Stimulated activated naive B cell treated with anti-CD40 and anti-IgM and Interleukin-4, amounts not matched to agents 10 μg/mL and 1 μg/mL and 100 μg/mL, for 72 hours (primary cell): ENCODE data around the gene TM9SF4.

Source experiments
- ATAC-seq, 2 donors: fragments of 150-1000 bp; cut with Tn5 transposase; replicated peaks; 2 replicates each; pipeline ENCODE4 v1.10.0; 2021; ENCODE audit warnings: moderate library complexity in 1 of 2
- DNase-seq: peaks from one replicate; pipeline ENCODE4 v3.0.0; 2021
- H3K27ac Mint-ChIP-seq: one replicate; pipeline ENCODE4 v1.8.0; 2022; ENCODE audit warnings: mild to moderate bottlenecking, mixed read lengths
- H3K27me3 Mint-ChIP-seq, 2 donors: one replicate each; pipeline ENCODE4 v1.8.0; 2022; ENCODE audit warnings: mixed read lengths in 2 of 2
- H3K36me3 Mint-ChIP-seq, 2 donors: one replicate each; pipeline ENCODE4 v1.8.0; 2022; ENCODE audit warnings: mixed read lengths in 2 of 2, mild to moderate bottlenecking in 1 of 2
- H3K4me1 Mint-ChIP-seq, 2 donors: one replicate each; pipeline ENCODE4 v1.8.0; 2022; ENCODE audit warnings: mixed read lengths in 2 of 2, mild to moderate bottlenecking in 1 of 2
- H3K4me3 Mint-ChIP-seq, 2 donors: one replicate each; pipeline ENCODE4 v1.8.0; 2022; ENCODE audit warnings: mild to moderate bottlenecking in 2 of 2, mixed read lengths in 2 of 2, moderate library complexity in 1 of 2
- H3K9me3 Mint-ChIP-seq, 2 donors: one replicate each; pipeline ENCODE4 v1.8.0; 2022; ENCODE audit warnings: mixed read lengths in 2 of 2, mild to moderate bottlenecking in 1 of 2

Gene TM9SF4

DNA sequence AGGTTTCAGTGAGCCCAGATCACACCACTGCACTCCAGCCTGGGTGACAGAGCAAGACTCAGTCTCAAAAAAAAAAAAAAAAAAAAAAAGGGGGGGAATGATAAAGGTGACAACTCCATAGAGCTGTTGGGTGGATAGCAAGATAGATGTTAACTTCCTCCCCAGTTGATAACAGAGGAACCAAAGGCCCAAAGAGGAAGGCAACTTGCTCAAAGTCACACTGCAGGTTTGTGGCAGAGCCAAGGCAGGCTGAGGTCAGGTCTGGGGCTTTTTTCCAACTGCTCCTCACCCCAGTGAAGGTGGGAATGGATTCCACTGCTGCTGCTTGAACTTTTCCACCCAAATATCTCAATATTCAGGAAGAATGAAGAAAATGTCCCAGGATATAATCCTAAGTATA, 30.7 kb upstream of the TM9SF4 start:
- Mint-ChIP-seq H3K4me1 (peaks cover 2 to 7% of the 10 kb centered on the region in 2 donors), H3K36me3 (peaks cover 5 to 9% of the 10 kb centered on the region in 2 donors), H3K9me3 (no peaks in the 10 kb centered on the region), H3K27ac (no peak overlapping the region), H3K27me3 (no peaks in the 10 kb centered on the region), H3K4me3 (no peak overlapping the region)
- no peak for DNase-seq
- ATAC-seq: no peak

GRCh38 chr20:32079655-32080109, 29.8 kb upstream of the TM9SF4 start:
- no peak overlapping the region for H3K27ac Mint-ChIP-seq
- H3K27me3 Mint-ChIP-seq: no peaks in the 10 kb centered on the region
- ATAC-seq: no peak
- H3K9me3 Mint-ChIP-seq: no peaks in the 10 kb centered on the region
- H3K36me3 Mint-ChIP-seq: peaks cover 5 to 9% of the 10 kb centered on the region in 2 donors
- H3K4me1 Mint-ChIP-seq: peaks cover 3 to 7% of the 10 kb centered on the region in 2 donors
- DNase-seq: no peak
- H3K4me3 Mint-ChIP-seq: no peak overlapping the region

GRCh38 chr20:32080783-32081182, 28.7 kb upstream of the TM9SF4 start:
- Mint-ChIP-seq H3K4me3 (no peak overlapping the region), H3K4me1 (peaks cover 3 to 7% of the 10 kb centered on the region in 2 donors), H3K36me3 (peaks cover 2 to 13% of the 10 kb centered on the region in 2 donors), H3K9me3 (no peaks in the 10 kb centered on the region), H3K27ac (no peak overlapping the region), H3K27me3 (no peaks in the 10 kb centered on the region)
- DNase-seq (no peak), ATAC-seq (no peak)

- peaks cover 0 to 3% of the 10 kb centered on the region in 2 donors for H3K4me1 Mint-ChIP-seq
- H3K27ac Mint-ChIP-seq: no peak overlapping the region
- H3K27me3 Mint-ChIP-seq: no peaks in the 10 kb centered on the region
- H3K9me3 Mint-ChIP-seq: no peaks in the 10 kb centered on the region
- ATAC-seq: no peak
- DNase-seq: no peak
- H3K36me3 Mint-ChIP-seq: peaks cover 2 to 4% of the 10 kb centered on the region in 2 donors
- H3K4me3 Mint-ChIP-seq: no peak overlapping the region
Observed at GRCh38 chr20:32083469-32083868, 26.0 kb upstream of the TM9SF4 start.

DNA sequence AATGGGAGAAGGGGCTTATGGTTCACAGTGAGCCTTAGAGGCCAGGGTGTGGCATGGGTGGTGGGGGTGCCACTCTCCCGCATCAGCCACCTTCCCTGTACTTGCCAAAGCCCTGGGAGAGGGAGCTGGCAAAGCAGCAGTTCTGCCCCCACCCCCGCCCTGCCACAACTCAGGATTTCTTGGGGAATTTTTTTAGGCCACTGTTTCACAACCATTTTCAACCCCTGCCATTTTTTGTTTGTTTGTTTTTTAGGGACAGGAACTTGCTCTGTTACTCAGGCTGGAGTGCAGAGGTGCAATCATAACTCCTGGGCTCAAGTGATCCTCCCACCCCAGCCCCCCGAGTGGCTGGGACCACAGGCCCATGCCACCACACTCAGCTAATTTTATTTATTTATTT, 22.4 kb upstream of the TM9SF4 start:
- ATAC-seq: no peak
- no peak overlapping the region for H3K27ac Mint-ChIP-seq
- H3K4me3 Mint-ChIP-seq: no peak overlapping the region
- peaks cover 5 to 6% of the 10 kb centered on the region in 2 donors for H3K4me1 Mint-ChIP-seq
- H3K36me3 Mint-ChIP-seq: peaks cover 7 to 8% of the 10 kb centered on the region in 2 donors
- H3K27me3 Mint-ChIP-seq: no peaks in the 10 kb centered on the region
- no peaks in the 10 kb centered on the region for H3K9me3 Mint-ChIP-seq
- no peak for DNase-seq

DNA sequence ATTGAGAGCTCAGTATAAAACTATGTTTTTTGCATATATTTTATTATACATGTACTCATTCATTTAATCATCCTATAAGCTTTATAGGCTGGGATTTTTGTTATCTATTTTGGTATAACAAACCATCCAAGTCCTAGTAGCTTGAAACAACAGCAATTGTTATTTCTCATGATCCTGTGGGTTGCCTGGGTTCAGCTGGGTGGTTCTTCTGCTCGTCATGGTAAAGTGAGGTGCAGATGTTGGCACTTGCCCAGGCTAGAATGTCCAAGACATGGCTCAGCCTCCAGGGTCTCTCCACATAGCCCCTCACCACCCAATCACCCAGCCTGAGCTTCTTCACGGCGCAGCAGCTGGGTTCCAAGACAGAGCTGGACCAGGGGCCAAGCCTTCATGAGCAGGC, 20.8 kb upstream of the TM9SF4 start:
- Mint-ChIP-seq H3K36me3 (peaks cover 7 to 8% of the 10 kb centered on the region in 2 donors), H3K27me3 (no peaks in the 10 kb centered on the region), H3K4me3 (no peak overlapping the region), H3K9me3 (no peaks in the 10 kb centered on the region), H3K4me1 (peaks cover 5 to 7% of the 10 kb centered on the region in 2 donors), H3K27ac (no peak overlapping the region)
- DNase-seq: no peak
- no peak for ATAC-seq

GRCh38 chr20:32089637-32090362, 19.7 kb upstream of the TM9SF4 start:
- H3K36me3 Mint-ChIP-seq: peaks cover 7 to 8% of the 10 kb centered on the region in 2 donors
- no peak overlapping the region for H3K27ac Mint-ChIP-seq
- DNase-seq (no peak), ATAC-seq (no peak)
- no peaks in the 10 kb centered on the region for H3K9me3 Mint-ChIP-seq
- no peak overlapping the region for H3K4me3 Mint-ChIP-seq
- H3K4me1 Mint-ChIP-seq: peaks cover 4 to 7% of the 10 kb centered on the region in 2 donors
- no peaks in the 10 kb centered on the region for H3K27me3 Mint-ChIP-seq

DNA sequence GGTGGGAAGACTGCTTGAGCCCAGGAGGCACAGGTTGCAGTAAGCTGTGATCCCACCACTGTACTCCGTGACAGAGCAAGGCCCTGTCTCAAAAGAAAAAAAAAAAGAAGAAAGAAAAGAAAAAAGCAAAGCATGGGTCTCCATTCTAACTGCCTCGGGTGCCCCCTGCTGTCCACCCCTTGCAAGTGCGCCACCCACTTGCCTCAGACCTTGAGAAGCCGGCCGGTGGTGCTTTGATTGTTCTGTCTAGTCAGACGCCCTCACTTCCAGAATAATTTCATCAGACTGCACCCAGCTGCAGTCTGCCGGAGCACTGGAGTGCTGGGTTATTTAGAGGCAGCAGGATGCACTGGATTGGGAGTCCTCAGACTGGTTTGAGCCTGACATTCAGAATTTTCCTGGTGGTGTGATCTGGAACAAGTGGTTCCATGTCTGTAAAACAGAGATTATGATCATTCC, 17.6 kb upstream of the TM9SF4 start:
- Mint-ChIP-seq H3K27me3 (no peaks in the 10 kb centered on the region), H3K36me3 (peaks cover 4 to 7% of the 10 kb centered on the region in 2 donors), H3K4me1 (peaks cover 2 to 7% of the 10 kb centered on the region in 2 donors), H3K27ac (no peak overlapping the region), H3K4me3 (no peak overlapping the region), H3K9me3 (no peaks in the 10 kb centered on the region)
- DNase-seq (peak; percentile 69), ATAC-seq (peak; percentile 91 to 93)

GRCh38 chr20:32098786-32099185, 10.7 kb upstream of the TM9SF4 start:
- Mint-ChIP-seq H3K4me3 (no peak overlapping the region), H3K36me3 (peaks cover 11 to 21% of the 10 kb centered on the region in 2 donors), H3K9me3 (no peaks in the 10 kb centered on the region), H3K27me3 (no peaks in the 10 kb centered on the region), H3K4me1 (no peaks in the 10 kb centered on the region), H3K27ac (no peak overlapping the region)
- ATAC-seq: no peak
- DNase-seq: no peak

- H3K27me3 Mint-ChIP-seq: no peaks in the 10 kb centered on the region
- H3K36me3 Mint-ChIP-seq: peaks cover 7 to 11% of the 10 kb centered on the region in 2 donors
- no peaks in the 10 kb centered on the region for H3K9me3 Mint-ChIP-seq
- peaks cover 19 to 32% of the 10 kb centered on the region in 2 donors for H3K4me1 Mint-ChIP-seq
- ATAC-seq: no peak
- no peak for DNase-seq
- H3K27ac Mint-ChIP-seq: no peak overlapping the region
- H3K4me3 Mint-ChIP-seq: no peak overlapping the region
Observed at GRCh38 chr20:32108814-32109391, 611 bp upstream of the TM9SF4 start.

GRCh38 chr20:32110173-32110704, 725 bp downstream of the TM9SF4 start:
- H3K27ac Mint-ChIP-seq: peak overlapping the region; percentile 100
- H3K4me1 Mint-ChIP-seq: peaks cover 27 to 45% of the 10 kb centered on the region in 2 donors
- peak overlapping the region; percentile 88 to 99 for H3K4me3 Mint-ChIP-seq
- no peaks in the 10 kb centered on the region for H3K27me3 Mint-ChIP-seq
- H3K9me3 Mint-ChIP-seq: no peaks in the 10 kb centered on the region
- peak; percentile 45 to 49 for ATAC-seq
- DNase-seq: peak; percentile 12
- peaks cover 11 to 15% of the 10 kb centered on the region in 2 donors for H3K36me3 Mint-ChIP-seq

DNA sequence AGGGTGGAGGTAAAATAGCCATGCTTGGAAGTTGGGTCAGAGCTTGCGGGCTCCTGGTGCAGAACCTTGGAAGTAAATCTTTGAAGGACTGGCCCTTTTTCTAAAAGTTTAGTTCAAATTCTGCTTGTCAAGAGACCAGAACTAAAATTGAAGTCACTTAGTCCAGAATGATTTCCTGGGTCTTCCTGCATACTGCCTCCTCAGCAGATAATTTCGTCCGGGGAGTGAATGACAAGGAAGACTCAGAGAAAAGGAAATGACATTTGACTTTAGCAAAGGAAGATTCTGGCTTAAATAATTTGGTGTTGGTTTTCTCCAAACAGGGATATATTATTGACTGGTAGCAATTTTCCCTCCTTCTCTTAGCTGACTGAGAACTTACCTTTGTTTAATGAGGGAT, 1.2 kb downstream of the TM9SF4 start:
- no peaks in the 10 kb centered on the region for H3K9me3 Mint-ChIP-seq
- no peak for ATAC-seq

DNA sequence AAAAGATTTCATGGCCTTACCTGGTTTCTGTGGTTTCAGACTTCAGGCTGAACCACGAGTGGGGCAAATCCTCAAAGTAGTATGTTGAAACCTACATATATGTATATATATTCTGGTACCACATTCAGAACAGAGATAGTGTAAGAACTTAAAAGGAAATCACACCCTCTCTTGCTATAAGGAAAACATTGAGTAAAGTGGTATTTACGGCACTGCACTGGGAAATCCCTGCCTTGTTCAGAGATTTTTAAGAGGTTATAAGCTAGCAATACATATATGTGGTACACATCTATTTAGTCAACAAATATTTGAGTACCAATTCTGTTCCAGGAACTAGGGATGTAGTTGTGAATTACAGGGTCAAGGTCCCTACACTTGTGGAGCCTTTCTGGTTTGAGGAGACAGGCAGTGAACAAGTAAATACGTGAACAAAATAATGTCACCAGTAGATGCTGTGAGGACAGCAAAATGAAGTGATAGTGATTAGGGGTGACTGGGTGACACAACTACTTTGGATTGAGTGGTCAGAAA, 1.7 kb downstream of the TM9SF4 start:
- H3K4me1 Mint-ChIP-seq: peaks cover 29 to 49% of the 10 kb centered on the region in 2 donors
- no peaks in the 10 kb centered on the region for H3K27me3 Mint-ChIP-seq
- no peak for DNase-seq
- H3K4me3 Mint-ChIP-seq: no peak overlapping the region
- peaks cover 14 to 21% of the 10 kb centered on the region in 2 donors for H3K36me3 Mint-ChIP-seq
- peak overlapping the region; percentile 6 for H3K27ac Mint-ChIP-seq
- no peak for ATAC-seq
- H3K9me3 Mint-ChIP-seq: no peaks in the 10 kb centered on the region

More for the DNA sequence above, 1.2 kb downstream of the TM9SF4 start:
- no peak for DNase-seq
- Mint-ChIP-seq H3K27ac (no peak overlapping the region), H3K4me3 (peak overlapping the region; percentile 88 to 99), H3K27me3 (no peaks in the 10 kb centered on the region), H3K4me1 (peaks cover 29 to 47% of the 10 kb centered on the region in 2 donors), H3K36me3 (peaks cover 14 to 18% of the 10 kb centered on the region in 2 donors)

DNA sequence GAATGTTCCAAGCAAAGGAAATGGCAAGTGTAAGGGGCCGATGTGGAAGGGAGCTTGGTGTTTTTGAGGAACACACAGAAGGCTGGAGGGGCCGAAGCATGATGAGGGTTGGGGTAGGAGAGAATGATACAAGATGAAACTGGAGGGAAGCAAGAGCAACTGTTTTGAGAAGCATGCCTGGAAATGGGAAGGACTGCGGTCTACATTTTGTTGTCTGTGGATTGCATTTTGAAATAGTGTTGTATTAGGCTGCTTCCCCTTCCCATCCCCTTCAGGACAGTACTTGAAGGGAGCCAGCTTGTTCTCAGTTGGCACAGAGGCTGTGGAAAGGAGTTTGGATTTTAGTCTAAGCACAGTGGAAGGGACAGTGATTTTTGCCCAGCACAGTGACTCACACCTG, 2.2 kb downstream of the TM9SF4 start:
- no peaks in the 10 kb centered on the region for H3K9me3 Mint-ChIP-seq
- no peaks in the 10 kb centered on the region for H3K27me3 Mint-ChIP-seq
- H3K4me3 Mint-ChIP-seq: no peak overlapping the region
- peak overlapping the region; percentile 6 for H3K27ac Mint-ChIP-seq
- H3K36me3 Mint-ChIP-seq: peaks cover 16 to 27% of the 10 kb centered on the region in 2 donors
- H3K4me1 Mint-ChIP-seq: peaks cover 29 to 54% of the 10 kb centered on the region in 2 donors
- ATAC-seq: no peak
- no peak for DNase-seq
